Cardiac septum (tissue), 1 donor: ENCODE measurements around the gene TMEM54. TPM values are rescaled to one million over a fixed set of nuclear protein-coding genes. Genes with fewer than 3 reads are reported as not detected.

Experiments used
- total RNA-seq: library from RNA; stranded (reverse); fragmentation: NEBNext Ultra II Directional; extraction: Animal tissue kit (Norgen Biotek cat#: 25700); gene quantifications from one replicate; pipeline ENCODE4 v1.2.1, GENCODE V29; 2021
- donor health status: DM: no; HTN: no; CAD: no.

Gene TMEM54
- total RNA-seq, 1 donor from 2014 or later, result 17.0 TPM

Other genes with a start within 250 kb of the TMEM54 start
- gene SYNC, start 198.6 kb downstream of the TMEM54 start, total RNA-seq, result 18.2 TPM
- 27.8 TPM for gene YARS1, start 84.0 kb downstream of the TMEM54 start, total RNA-seq
- 12.5 TPM for gene S100PBP, start 83.7 kb downstream of the TMEM54 start, total RNA-seq
- gene FNDC5, start 30.5 kb downstream of the TMEM54 start, total RNA-seq, result 18.7 TPM
- not detected for gene HPCA, start 14.9 kb downstream of the TMEM54 start, total RNA-seq
- gene RNF19B, start 63.4 kb upstream of the TMEM54 start, total RNA-seq, result 17.5 TPM
- gene AK2, start 135.5 kb upstream of the TMEM54 start, total RNA-seq, result 99.8 TPM
- gene AZIN2, start 179.8 kb upstream of the TMEM54 start, total RNA-seq, result 5.8 TPM